HG02610 (cell line): ENCODE data around the gene PROSER3.

Experiments used
- ATAC-seq: cut with Tn5 transposase; IDR thresholded peaks from one replicate; pipeline ENCODE4 v1.9.1; 2021; ENCODE audit warnings: mild to moderate bottlenecking, moderate library complexity; ENCODE audit not compliant: unreplicated experiment

PROSER3 gene

GRCh38 chr19:35757749-35758608 lies at the start of gene PROSER3:
Gene PROSER3 (plus strand): TSS chr19:35758176. CDS start chr19:35758216, 40 bp downstream.
- peak; percentile 96 for ATAC-seq

- no peak for ATAC-seq
Observed at GRCh38 chr19:35708391-35708790, 49.6 kb upstream of the PROSER3 start.

GRCh38 chr19:35710784-35711723 lies 46.9 kb upstream of the PROSER3 start:
- ATAC-seq, result peak; percentile 27

- ATAC-seq, result peak; percentile 19
Observed at GRCh38 chr19:35712567-35713505, 45.1 kb upstream of the PROSER3 start.

GRCh38 chr19:35713506-35713850 lies 44.5 kb upstream of the PROSER3 start:
- no peak for ATAC-seq

- ATAC-seq, result no peak
Observed at GRCh38 chr19:35713904-35714495, 44.0 kb upstream of the PROSER3 start.

- ATAC-seq, result no peak
Observed at GRCh38 chr19:35714601-35715354, 43.2 kb upstream of the PROSER3 start.

- no peak for ATAC-seq
Observed at GRCh38 chr19:35715355-35715809, 42.6 kb upstream of the PROSER3 start.

- ATAC-seq, result no peak
Observed at GRCh38 chr19:35715981-35716800, 41.8 kb upstream of the PROSER3 start.

- ATAC-seq, result peak; percentile 58
Observed at GRCh38 chr19:35716801-35717664, 40.9 kb upstream of the PROSER3 start.

GRCh38 chr19:35717665-35718344 lies 40.2 kb upstream of the PROSER3 start, which contains the start of gene KMT2B:
Gene KMT2B (plus strand): TSS chr19:35718003. CDS start chr19:35718019, 16 bp downstream.
- peak; percentile 46 for ATAC-seq

- peak; percentile 2 for ATAC-seq
Observed at GRCh38 chr19:35718345-35719041, 39.5 kb upstream of the PROSER3 start.

- ATAC-seq, result no peak
Observed at GRCh38 chr19:35719402-35720162, 38.4 kb upstream of the PROSER3 start.

- no peak for ATAC-seq
Observed at GRCh38 chr19:35720163-35720524, 37.8 kb upstream of the PROSER3 start.

- ATAC-seq, result no peak
Observed at GRCh38 chr19:35720648-35721047, 37.3 kb upstream of the PROSER3 start.

GRCh38 chr19:35721374-35721773 lies 36.6 kb upstream of the PROSER3 start:
- ATAC-seq, result no peak
